ENCODE data around the gene LETM1. TPM values are rescaled to one million over a fixed set of nuclear protein-coding genes. Genes with fewer than 3 reads are reported as not detected.

The LETM1 gene
- total RNA-seq, 4 donors from 2014 or later: 40.6 to 85.6 (median 72.8) TPM

DNA sequence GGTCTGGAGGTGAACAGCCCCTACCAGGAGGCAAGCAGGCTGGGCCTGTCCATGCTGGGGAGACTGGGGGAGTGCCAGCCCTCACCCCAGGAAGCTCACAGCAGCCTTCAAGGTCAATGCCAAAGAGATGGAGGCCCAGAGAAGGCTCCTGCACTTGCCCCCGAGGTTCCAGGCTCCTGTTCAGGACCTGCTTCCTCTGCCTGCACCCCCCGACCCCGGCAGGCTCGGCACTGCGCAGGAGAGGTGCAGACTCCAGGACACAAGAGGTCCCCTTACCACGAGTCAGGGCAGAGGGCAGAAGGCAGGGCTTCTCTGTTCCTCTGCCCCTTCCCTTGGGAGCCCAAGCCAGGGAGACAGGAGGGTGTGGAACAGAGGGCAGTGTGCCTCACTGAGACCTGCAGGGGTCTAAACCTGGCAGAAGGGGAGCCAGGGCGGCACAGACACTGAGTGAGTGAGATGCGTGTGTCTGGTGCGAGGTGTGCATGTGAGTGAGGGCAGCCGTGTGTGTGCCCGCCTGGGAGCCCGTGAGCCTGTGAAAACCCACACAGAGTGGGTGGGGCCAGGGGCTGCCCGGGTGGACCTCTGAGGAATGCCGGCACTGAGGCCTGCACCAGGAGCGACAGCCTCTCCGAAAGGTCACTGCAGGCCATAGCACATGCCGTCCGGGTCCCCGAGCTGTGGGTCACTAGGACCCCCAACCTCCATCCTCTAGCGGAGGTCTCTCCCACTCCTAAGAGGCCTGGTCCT is 93.5 kb downstream of the LETM1 start:
- TF ChIP-seq, protein P1, sequence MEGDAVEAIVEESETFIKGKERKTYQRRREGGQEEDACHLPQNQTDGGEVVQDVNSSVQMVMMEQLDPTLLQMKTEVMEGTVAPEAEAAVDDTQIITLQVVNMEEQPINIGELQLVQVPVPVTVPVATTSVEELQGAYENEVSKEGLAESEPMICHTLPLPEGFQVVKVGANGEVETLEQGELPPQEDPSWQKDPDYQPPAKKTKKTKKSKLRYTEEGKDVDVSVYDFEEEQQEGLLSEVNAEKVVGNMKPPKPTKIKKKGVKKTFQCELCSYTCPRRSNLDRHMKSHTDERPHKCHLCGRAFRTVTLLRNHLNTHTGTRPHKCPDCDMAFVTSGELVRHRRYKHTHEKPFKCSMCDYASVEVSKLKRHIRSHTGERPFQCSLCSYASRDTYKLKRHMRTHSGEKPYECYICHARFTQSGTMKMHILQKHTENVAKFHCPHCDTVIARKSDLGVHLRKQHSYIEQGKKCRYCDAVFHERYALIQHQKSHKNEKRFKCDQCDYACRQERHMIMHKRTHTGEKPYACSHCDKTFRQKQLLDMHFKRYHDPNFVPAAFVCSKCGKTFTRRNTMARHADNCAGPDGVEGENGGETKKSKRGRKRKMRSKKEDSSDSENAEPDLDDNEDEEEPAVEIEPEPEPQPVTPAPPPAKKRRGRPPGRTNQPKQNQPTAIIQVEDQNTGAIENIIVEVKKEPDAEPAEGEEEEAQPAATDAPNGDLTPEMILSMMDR (IDR thresholded peaks at IDR 0.05): no peak
- no peak for TF ChIP-seq POLR2A (IDR thresholded peaks at IDR 0.05)
- no peaks in the 10 kb centered on the region for H3K36me3 ChIP-seq
- DNase-seq: no peak
- H3K4me1 ChIP-seq: peaks cover 58 to 91% (median 61%) of the 10 kb centered on the region in 3 donors
- H3K4me3 ChIP-seq: no peak overlapping the region
- peaks cover 0 to 43% (median 0%) of the 10 kb centered on the region in 4 donors for H3K27me3 ChIP-seq
- intact Hi-C loops (cut with DNase I): no loop called here
- peak overlapping the region in 2 of 4 donors; percentile 17 to 28 for H3K27ac ChIP-seq
- 59 to 84% methylated on average over 6 to 13 of the region's 20 CpGs for WGBS, 2 donors
- H3K9me3 ChIP-seq: no peaks in the 10 kb centered on the region

Other genes with a start within 250 kb of the LETM1 start
- gene FAM53A, start 171.8 kb downstream of the LETM1 start, total RNA-seq: 1 to 10 TPM in 1 of 4 donors, under 1 TPM in 3; 0.22 to 2.5 (median 0.47) TPM
- gene SLBP, start 143.8 kb downstream of the LETM1 start, total RNA-seq: 10 to 100 TPM; 32.4 to 60.1 (median 48.6) TPM
- gene TMEM129, start 134.8 kb downstream of the LETM1 start, total RNA-seq: 10 to 100 TPM; 30.4 to 47.5 (median 38.3) TPM
- gene TACC3, start 134.6 kb downstream of the LETM1 start, total RNA-seq: 10 to 100 TPM; 14.9 to 41.3 (median 19.6) TPM
- gene FGFR3, start 62.9 kb downstream of the LETM1 start, total RNA-seq: 100 to 1,000 TPM; 175 to 307 (median 223) TPM
- 10 to 100 TPM; 31.9 to 36.4 (median 34.5) TPM for gene NSD2, start 15.2 kb upstream of the LETM1 start, total RNA-seq
- 10 to 100 TPM; 23.1 to 36.8 (median 25.0) TPM for gene NELFA, start 152.8 kb upstream of the LETM1 start, total RNA-seq
- under 1 TPM in 1 of 4 donors, not detected in 3; under 0.01 TPM for gene NAT8L, start 203.2 kb upstream of the LETM1 start, total RNA-seq